GM18867 (cell line): ENCODE measurements around the gene TMED8.

Experiments used
- ATAC-seq: cut with Tn5 transposase; IDR thresholded peaks from one replicate; pipeline ENCODE4 v1.9.1; 2021; ENCODE audit warnings: mild to moderate bottlenecking, moderate library complexity; ENCODE audit not compliant: unreplicated experiment

TMED8 gene

GRCh38 chr14:77302926-77303325 is 74.0 kb downstream of the TMED8 start:
- no peak for ATAC-seq

- no peak for ATAC-seq
These were observed 75.8 kb downstream of the TMED8 start for GRCh38 chr14:77301103-77301502.

GRCh38 chr14:77299771-77300170 is 77.1 kb downstream of the TMED8 start:
- no peak for ATAC-seq

DNA sequence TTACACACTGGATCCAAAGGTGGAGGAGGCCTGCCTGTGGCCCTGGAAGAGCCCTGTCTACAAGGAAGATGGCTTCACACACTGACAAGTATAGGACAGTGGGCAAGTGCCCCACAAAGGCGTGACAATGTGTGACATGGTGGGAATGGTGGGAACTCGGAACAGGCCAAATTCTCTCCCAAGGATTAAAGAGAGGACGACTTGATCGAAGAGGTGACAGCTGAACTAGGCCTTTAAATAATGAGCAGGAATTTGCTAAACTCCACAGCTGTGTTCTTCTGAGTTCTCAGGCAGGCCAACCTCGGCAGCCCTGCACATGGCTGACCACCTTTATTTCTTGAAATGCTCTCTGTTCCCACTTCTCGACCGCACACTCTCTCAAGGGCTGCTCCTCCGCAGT is 80.0 kb downstream of the TMED8 start:
- no peak for ATAC-seq

DNA sequence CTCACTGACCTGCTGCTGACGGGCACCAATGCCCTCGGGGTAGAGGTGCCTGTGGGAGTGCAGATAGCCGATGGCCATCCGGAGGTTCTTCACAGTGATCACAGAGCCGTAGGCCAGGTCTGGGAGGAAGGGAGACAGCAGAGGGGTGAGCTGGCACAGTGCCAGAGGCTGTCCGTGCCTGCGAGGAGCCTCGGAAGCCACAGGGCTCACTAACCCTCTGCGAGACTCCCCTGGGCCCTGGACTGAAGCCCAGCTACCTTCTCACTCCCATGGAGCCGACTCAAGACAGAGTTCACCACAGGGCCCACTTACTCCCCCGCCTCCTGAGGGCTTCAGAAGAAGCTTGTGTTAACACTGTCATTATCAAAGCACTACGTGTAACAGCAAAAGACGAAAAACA is 80.7 kb downstream of the TMED8 start:
- ATAC-seq = no peak

GRCh38 chr14:77290705-77291104 is 86.2 kb downstream of the TMED8 start:
- no peak for ATAC-seq

DNA sequence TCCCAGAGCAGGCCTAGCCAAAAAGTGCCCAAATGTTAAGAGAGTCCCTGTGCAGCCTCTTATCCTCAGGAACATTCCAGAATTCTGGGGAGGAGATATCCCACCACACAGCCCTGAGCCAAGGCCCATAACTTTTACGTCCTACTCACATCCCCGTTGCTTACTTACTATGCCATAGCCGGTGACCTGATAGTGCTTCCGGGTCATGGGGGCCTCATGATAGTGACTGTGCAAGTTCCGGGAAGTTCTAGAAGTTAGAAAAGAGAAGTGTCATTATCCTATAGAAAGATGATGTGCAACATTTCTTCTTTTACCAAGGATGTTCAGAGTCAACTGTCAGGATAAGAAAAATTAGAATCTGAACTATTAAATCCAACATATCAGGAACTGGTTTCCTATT is 90.3 kb downstream of the TMED8 start:
- ATAC-seq = no peak
